Activated effector memory CD4-positive, alpha-beta T cell treated with anti-CD3 and anti-CD28 coated beads, Interleukin-2, amount 50 U/mL, for 16 hours (primary cell): ENCODE results near the gene SLC35G6.
"Not testable (repeated sequence)": the region's sequence is repeated elsewhere in the genome, so short reads cannot be mapped to it uniquely, and the experiment has no call there.

Source experiments
- DNase-seq: peaks from one replicate; pipeline ENCODE4 v3.0.0-alpha.2; 2020

Gene SLC35G6

DNA sequence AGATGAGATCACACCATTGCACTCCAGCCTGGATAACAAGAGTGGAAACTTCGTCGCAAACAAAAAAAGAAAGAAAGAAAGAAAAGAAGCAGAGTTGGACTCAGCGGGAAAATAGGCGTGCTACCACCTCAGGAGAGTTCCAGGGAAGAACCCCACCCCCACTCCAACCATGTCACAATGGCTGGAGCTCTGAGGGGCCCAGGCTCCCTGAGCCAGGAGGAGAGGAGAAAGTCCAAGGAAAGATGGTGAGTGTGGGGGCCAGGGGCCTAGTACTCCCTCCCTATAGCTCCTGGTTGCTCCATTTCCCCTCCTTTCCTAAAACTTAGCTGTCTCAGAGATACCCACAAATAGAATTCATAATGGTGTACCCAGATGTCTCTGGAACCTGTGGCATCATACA lies at the start of gene SLC35G6:
SLC35G6 (plus strand) TSS at position 172 of the 400 bp plus-strand sequence; CDS start at position 243, 71 bp downstream.
- not testable (repeated sequence) for DNase-seq

DNA sequence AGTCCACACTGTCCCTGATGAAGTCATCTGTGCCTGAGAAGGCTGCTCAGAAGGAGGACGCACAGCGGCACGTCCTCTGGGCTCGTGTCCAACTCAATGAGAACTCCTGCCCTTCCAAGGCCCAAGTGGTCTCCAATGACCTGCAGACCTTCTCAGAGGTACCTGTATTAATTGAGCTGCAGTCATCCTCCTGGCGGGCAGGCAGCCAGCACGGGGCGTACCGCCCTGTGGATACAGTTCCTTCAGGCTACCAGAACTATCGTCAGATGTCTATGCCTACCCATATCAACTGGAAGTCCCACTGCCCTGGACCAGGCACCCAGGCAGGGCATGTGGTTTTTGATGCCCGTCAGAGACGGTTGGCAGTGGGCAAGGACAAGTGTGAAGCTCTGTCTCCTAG lies 49.0 kb upstream of the SLC35G6 start:
- no peak for DNase-seq

DNA sequence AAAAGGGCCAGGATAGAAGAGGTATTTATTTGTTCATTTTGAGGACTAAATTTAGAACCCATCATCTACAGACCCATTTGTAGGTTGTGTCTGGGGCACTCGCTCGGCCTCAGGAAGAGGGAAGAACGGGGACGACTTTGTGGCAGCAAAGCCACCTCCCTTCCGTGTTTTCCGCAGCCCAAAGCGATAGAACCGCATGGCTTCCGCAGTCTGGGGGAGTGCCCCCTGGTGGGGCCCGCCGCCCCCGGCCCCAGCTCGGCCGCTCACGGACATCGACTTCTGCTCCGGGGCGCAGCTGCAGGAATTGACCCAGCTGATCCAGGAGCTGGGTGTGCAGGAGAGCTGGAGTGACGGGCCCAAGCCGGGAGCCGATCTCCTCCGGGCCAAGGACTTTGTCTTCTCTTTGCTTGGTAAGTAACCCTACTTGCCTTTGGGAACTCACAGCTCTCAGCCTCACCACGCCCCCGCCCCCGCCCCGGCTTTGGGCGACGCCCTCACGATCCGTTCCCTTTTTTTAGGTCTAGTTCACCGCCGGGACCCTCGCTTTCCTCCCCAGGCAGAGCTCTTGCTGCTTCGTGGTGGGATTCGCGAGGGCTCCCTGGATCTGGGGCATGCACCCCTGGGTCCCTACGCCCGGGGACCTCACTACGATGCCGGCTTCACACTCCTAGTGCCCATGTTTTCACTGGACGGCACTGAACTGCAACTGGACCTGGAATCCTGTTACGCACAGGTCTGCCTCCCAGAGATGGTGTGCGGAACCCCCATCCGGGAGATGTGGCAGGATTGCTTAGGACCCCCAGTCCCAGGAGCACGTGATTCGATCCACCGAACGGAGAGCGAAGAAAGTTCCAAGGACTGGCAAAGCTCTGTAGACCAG lies 45.3 kb upstream of the SLC35G6 start:
- peak; percentile 86 for DNase-seq

DNA sequence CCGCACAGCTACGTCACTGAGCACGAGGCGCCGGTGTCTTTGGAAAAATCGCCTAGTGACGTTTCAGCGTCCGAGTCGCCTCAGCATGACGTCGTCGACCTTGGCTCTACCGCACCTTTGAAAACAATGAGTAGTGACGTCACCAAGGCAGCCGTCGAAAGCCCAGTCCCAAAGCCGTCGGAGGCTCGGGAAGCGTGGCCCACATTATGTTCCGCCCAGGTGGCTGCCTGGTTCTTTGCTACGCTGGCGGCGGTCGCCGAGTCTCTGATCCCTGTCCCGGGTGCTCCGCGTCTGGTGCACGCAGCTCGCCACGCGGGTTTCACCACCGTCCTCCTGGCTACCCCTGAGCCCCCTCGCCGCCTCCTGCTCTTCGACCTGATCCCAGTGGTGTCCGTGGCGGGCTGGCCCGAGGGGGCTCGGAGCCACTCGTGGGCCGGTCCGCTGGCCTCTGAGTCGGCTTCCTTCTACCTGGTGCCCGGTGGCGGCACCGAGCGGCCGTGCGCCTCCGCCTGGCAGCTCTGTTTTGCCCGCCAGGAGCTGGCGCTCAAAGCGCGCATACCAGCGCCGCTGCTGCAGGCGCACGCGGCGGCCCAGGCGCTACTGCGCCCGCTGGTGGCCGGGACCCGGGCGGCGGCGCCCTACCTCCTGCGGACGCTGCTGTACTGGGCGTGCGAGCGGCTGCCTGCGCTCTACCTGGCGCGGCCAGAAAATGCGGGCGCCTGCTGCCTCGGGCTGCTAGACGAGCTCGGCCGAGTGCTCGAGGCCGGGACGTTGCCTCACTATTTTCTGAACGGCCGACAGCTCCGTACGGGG lies 44.5 kb upstream of the SLC35G6 start:
- peak; percentile 93 for DNase-seq

DNA sequence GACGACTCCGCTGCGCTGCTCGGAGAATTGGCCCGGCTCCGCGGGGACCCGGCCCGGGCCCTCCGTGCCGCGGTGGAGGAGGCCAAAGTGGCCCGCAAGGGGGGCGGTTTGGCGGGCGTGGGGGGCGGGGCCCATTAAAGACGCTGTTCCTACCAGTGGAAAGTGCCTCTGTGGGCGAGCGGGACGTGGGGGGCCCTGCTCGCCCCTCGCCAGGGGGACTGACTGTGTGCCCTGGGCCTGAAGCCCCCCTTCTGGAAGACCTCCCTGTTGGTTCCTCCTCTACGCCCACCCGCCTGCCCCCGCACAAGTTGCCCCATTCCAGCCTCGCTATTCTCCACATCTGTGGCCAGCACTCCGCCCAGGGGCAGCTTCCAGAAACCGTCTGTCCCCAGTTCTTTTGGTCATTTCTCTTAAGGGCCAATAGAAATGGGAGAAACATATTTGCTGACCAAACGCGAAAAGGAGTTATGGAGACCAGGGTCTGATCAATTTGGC lies 43.8 kb upstream of the SLC35G6 start:
- DNase-seq: no peak

DNA sequence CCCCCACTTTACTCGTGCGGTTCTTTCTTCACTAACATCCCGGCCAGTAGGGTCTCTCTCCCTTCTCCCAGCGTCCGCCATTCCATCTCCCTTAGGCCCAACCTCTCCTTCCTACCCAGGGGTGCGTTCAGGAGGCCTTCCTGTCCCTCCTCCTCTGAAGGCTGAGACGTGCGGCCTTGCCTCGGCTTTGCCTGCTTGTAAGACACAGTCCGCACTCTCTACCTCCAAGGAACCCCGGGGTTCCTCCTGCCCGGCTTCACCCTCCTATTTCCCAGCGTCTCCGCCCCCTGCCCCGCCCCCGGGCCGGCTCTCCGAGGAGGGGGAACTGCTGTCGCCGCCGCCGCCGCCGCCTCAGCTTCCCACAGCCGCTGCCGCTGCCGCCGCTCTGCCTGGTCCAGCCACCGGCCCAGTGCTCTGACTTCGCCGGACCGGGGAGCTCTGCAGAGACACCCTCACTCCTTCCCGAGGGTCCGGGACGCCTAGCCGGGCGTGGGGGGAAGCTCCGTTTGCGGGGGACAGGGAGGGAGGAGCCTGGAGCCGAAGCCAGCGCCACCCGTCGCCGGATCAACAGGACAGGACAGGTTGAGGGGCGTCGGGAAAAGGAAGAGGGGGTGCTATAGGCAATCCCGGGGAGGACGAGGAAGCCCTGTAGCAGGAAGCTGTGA lies 43.2 kb upstream of the SLC35G6 start:
- DNase-seq: peak; percentile 80

DNA sequence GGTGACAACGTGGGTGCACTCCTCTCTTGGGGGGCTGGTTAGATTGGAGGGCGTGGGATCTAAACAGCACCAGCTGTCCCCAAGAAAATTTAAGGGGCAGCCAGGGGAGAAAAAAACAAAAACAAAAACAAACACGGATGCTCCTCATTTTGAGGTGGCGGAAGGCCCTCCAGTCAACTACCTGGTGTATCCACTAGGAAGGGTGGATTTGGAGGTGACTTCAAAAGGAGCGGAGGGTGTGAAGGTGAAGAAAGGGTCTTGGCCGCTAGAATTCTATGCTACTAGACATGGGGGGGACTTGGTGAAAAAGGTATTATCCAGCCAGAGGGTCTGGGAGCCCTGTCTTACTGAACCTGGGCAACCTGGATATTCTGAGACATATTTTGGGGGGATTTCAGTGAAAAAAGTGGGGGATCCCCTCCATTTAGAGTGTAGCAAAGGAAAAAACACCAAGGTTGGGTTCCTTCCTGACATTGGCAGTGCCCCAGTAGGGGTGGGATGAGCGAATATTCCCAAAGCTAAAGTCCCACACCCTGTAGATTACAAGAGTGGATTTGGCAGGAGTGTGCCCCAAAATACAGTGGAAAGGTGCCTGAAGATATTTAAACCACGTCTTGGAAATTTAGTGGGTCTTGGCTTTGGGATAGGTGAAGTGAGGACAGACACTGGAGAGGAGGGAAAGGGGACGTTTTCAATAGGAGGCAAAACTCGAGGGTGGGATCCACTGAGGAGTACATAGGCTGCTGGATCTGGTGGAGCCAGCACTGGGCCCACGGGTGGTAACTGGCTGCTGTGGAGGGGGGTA lies 42.4 kb upstream of the SLC35G6 start:
- DNase-seq: no peak

DNA sequence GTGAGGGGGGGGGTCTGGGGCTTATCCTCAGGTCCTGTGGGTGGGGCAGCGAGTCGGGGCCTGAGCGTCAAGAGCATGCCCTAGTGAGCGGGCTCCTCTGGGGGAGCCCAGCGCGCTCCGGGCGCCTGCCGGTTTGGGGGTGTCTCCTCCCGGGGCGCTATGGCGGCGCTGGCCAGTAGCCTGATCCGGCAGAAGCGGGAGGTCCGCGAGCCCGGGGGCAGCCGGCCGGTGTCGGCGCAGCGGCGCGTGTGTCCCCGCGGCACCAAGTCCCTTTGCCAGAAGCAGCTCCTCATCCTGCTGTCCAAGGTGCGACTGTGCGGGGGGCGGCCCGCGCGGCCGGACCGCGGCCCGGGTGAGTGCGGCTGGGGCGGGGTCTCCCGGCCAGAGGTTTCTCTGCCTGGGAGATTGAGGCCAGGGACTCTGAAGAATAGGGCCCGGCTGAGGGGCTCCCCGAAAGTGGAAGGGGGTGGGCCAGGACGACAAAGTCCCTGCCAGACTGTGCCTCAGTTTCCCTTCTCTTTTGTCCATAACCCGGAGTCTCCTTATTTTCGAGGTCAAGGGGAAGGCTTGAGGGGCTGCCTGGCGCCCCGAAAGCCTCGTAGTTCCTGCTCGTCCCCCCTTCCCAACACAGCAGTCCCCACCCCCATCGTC lies 41.7 kb upstream of the SLC35G6 start, which contains the start of gene FGF11:
FGF11 (plus strand) TSS at position 51 of the 651 bp plus-strand sequence; CDS start at position 160, 109 bp downstream.
- no peak for DNase-seq

DNA sequence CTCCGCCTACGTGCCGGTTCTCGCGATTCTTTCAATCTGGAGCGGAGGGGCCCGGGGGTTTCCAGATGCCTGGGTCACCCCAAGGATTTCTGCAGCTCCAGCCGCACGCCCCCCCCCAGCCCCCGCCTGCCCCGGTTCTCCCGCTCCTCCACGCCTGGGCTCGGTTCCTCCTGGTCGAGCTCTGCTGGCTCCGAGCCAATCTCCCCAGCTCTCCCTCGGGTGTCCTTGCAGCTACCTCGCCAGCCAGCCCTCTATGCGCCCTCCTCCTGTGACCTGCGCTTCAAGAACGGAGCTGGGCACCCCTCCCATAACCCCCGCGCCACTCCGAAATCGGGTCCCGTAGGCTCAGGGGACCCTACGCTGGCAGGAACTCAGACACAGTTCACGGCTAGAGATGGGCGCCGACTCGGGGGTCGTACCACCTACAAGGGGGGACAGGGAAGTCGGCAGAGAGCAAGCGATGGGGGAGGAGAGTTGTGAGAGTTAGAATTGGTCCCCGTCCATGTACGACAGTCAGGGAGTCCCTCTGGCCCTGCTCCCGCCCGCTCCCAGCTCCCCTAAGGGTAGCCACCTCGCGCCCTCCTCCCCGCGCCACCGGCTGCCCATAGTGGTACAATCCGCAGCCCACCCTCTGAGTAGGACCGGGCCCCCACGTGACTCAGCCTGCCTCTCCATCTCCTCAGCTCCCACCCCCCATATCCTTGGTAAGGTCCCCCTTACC lies 41.0 kb upstream of the SLC35G6 start:
- peak; percentile 71 for DNase-seq

- DNase-seq: no peak
Measured at GRCh38 chr17:7440834-7441195, 40.4 kb upstream of the SLC35G6 start.

- no peak for DNase-seq
Measured at GRCh38 chr17:7441266-7441665, 40.0 kb upstream of the SLC35G6 start.

DNA sequence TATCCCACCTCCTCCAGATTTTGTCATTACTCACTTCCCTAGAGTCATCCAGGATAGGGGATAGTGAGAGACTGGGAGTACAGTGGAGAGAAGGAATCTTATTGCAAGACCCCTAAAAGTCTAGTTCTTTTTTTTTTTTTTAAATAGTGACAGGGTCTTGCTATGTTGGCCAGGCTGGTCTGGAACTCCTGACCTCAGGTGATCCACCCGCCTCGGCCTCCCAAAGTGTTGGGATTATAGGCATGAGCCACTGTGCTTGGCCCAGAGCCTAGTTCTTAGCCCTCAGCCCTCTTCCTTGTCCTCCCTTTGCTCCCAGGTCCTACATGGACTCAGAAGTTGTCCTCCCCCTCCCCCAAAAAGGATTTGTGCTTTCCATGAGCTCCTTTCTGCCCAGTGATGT lies 39.1 kb upstream of the SLC35G6 start:
- DNase-seq: no peak

GRCh38 chr17:7443499-7444485 lies 37.5 kb upstream of the SLC35G6 start:
- no peak for DNase-seq

GRCh38 chr17:7444682-7445618 lies 36.3 kb upstream of the SLC35G6 start, which contains the start of gene CHRNB1:
TSS of gene CHRNB1 (plus strand) at chr17:7445061. CDS start at chr17:7445128, 67 bp downstream.
- no peak for DNase-seq

- peak; percentile 73 for DNase-seq
Measured at GRCh38 chr17:7445619-7445968, 35.7 kb upstream of the SLC35G6 start.

DNA sequence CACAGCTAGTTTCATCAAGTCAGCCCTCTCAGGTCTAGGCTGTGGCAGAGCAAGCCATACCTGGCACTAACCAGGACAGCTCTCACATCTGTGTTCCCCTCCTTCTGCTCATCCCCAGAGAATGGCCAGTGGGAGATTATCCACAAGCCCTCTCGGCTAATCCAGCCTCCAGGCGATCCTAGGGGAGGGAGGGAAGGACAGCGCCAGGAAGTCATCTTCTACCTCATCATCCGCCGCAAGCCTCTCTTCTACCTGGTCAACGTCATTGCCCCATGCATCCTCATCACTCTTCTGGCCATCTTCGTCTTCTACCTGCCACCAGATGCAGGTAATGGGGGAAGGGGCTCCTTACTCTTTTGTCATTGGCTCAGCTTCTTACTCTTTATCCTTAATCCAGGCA lies 32.8 kb upstream of the SLC35G6 start:
- no peak for DNase-seq

DNA sequence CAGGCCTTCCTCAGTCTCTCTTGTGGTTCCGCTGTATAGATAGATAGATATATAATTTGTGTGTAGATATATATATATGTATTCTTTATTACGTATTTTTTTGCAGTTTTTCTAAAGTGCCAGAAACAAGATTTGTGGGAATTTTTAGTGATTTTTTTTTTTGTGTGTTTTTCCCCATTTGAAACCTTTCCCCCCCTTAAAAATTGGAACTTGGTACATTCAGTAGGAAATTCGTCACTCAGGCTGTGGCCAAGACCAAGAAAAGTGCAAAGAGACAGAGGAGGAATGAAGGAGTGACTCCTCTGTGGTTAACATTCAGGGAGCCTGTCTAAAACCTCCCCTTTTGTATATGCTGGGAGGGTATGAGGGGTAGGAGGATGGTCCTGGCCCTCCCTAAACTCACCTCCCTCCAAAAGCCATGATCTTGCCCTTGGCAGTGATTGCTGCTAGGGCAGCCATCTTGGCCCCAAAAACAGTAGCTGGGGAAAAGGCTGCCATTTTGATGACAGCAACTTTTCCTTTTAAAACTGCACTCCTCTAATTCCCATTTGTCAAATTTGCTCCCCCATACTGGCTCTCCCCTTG lies 21.2 kb upstream of the SLC35G6 start:
- DNase-seq: no peak
